RPMI7951 (cell line): ENCODE results near the gene OXNAD1. TPM values are rescaled to one million over a fixed set of nuclear protein-coding genes. Genes with fewer than 3 reads are reported as not detected.

Source experiments
- DNase-seq: peaks from one replicate; pipeline ENCODE4 v3.0.0-alpha.2; 2012; ENCODE audit warnings: low read depth
- total RNA-seq: library from RNA; depleted of rRNA; stranded (reverse); fragments of >200 nt; shearing (Covaris generic); gene quantifications from 2 replicates; pipeline ENCODE4 v1.2.3, GENCODE V29; 2014

Gene OXNAD1
- total RNA-seq, 1 experiment from 2014 or later: 13.1 TPM

DNA sequence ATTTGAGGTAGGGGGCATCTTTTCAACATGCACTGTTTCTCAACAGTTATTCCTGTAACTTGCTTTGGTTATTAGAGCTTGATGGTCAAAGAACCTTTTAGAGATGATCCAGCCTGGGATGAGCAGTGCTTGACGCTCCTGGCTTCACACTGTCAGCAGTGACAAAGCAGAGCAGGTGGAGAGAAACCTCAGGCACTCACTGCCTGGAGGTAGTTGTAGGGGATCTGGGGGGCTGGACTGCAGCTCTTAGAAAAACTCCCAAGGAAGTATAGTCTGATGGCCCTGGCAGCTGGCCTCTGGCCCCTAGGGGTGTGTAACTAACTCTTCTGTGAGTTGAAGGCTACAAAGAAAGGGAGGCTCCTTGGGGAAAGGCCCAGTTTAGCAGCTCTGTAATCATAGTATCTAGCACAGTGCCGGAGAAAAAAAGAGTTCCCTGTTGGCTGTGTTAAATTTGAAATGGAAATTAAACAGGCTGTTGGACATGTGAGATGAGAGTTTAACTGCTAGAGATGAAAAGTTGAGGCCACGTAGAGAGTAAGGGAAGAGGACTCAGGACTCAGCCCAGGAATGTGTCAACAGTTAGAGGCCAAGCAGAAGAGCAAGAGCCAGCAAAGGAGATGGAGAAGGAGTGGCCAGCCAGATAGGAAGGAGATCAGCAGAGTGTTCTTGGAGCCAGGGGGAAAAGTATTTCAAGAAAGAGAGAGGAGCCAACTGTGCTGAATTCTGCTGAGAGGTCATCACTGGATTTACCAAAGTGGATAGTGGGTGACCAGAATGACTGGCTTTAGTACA, 14.2 kb downstream of the OXNAD1 start:
- DNase-seq: no peak

DNA sequence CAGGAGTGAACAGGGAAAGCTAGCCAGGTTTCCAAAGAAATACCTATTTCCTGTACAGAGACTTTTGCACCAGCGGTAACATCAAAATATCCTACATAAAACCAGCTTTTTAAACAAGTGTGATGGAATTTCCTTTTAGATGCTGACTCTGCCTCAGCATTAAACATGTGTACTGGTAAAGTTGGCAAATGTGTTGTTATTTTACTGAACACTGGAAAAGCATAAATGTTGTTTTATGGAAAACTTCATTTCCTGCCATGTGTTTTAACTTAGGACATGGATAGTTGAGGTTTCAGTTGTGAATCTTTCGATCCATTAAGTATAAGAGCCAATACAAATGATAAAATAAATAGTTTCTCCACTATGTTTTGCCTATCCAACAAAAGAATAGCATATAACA, 15.7 kb downstream of the OXNAD1 start:
- DNase-seq: no peak

GRCh38 chr3:16284633-16285032, 19.6 kb downstream of the OXNAD1 start:
- DNase-seq: no peak

DNA sequence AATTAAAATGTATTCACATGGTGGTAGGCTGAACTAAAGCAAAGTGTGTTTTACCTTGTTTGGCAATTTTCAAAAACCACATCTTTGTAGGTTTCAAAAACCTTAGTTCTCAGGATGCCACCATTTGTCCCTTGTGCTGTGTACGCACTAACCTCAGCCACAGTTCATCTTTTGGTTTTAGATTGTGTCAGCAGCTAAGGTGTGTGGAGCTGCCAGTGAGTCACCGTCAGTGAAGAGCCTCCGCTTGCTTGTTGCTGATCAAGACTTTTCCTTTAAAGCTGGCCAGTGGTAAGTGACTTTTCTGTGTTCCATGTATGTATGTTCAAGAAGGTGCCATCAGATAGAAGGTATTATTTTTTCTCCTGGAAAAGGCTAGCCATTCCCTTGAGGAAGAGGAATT, 21.1 kb downstream of the OXNAD1 start:
- no peak for DNase-seq

DNA sequence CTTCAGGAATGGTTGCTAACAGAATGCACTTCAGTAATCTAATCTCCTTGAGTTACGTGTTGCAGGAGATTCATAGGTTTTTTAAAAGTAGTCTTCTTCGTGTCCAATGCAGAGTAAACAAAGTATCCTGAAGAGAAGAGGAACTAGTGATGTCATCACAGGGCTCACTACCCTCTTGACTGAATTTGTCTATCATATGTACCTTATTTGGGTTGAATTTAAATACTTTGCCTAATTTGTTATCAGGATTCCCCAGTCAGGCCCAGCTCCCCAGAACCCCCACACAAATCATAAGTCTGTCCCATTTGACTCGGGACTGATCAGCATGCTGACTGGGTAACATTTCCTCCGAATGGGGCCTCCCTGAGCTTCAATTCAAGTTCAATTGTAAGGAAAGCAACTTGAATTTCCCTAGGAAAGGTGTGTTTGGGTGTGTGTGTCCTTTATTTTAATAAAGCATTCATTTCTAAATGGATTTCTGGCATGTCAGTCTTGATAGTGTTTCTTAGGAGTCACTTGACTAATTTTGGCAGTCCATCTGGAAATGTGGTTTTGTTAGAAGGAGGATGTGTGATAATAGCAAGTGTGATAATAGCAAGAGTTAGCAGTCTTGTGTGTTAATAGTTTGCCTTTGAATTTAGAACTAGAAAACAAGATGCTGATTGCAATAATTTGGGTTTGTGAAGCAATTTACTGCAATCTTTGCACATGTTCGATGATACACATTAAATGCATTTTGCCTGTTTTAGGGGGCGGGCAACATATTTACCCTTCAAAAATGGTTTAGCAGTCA, 21.9 kb downstream of the OXNAD1 start:
- no peak for DNase-seq

- DNase-seq: no peak
Measured at GRCh38 chr3:16288664-16289063, 23.7 kb downstream of the OXNAD1 start.

- no peak for DNase-seq
Measured at GRCh38 chr3:16289144-16289889, 24.3 kb downstream of the OXNAD1 start.

- DNase-seq: peak; percentile 56
Measured at GRCh38 chr3:16290007-16290826, 25.2 kb downstream of the OXNAD1 start.

- peak; percentile 49 for DNase-seq
Measured at GRCh38 chr3:16290827-16291196, 25.8 kb downstream of the OXNAD1 start.

DNA sequence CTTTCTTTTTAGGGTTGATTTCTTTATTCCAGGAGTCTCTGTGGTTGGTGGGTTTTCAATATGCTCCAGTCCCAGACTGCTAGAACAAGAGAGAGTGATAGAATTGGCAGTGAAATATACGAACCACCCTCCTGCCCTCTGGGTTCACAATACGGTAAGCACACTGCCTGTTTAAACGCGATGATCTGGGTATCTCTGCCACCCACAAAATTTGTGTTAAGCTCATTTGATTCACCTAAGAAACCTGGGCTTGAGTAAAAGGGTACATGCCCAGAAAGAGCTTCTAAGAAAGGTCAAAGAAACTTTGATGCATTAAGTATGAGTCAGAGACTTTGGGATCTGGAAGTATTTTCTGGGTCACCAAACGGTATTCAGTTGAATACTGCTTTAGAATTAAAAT, 29.8 kb downstream of the OXNAD1 start:
- DNase-seq: no peak

GRCh38 chr3:16295298-16295890, 30.4 kb downstream of the OXNAD1 start:
- no peak for DNase-seq

- DNase-seq: peak; percentile 23
Measured at GRCh38 chr3:16297997-16298885, 33.2 kb downstream of the OXNAD1 start.

- peak; percentile 34 for DNase-seq
Measured at GRCh38 chr3:16298891-16299290, 33.9 kb downstream of the OXNAD1 start.

DNA sequence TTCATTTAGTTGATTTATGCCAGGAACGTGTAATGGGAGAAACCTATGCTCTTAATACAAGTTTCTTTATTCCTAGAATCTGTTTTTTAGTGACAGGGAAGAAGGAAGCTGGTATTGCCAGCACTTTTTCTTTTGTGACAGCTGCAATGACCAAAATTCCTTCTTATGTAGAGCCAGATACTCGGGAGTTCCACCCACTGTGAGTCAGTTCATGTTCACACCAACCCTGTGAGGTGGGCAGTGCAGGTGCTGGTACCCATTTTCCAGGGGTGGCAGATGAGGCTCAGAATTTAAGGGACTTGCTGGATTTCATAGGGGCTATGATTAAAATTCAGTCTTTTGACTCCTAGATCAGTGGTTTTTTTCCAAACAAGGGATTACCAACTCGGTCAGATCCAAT, 34.7 kb downstream of the OXNAD1 start:
- no peak for DNase-seq

DNA sequence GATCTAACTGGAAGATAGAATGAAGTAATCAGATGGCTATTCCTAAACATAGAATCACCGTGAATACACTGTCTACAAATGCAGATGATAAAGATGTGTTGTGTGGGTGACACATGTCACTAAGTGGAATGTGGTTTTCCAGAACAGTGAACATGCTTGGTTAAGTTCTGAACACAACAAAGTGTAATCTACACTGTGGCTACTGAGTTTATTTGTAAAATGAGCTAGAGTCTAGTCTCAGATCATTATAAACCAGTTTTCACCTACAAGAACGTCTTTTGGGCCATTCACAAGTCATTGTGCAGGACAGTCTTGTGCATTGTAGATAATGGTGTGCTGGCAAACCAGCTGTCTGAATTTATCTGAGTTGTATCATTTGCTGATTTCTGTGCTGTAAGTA, 35.3 kb downstream of the OXNAD1 start:
- DNase-seq: peak; percentile 27

DNA sequence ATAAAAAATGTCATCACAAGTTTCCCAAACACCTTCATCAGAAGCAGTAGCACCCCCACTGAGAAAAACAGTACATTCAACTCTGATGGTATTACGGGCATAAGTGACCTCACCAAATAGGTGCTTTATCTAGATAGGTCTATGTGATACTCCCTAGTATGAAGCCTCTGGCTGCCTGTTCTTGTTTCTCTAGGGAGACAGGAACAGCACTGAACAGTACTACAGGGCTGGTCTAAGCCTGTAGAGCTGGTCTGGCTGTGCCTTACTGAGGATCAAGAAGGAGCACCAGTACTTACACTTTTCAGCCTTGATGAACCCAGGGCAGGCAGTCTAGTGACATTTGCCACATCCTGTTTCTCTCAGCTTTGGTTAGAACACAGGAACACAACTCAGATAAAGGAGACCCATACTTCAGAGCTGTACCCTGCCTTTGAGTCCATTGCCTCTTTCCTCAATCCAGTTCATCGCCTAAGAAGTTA, 35.9 kb downstream of the OXNAD1 start:
- no peak for DNase-seq

- DNase-seq: no peak
Measured at GRCh38 chr3:16301507-16301906, 36.5 kb downstream of the OXNAD1 start.

- no peak for DNase-seq
Measured at GRCh38 chr3:16302082-16302631, 37.1 kb downstream of the OXNAD1 start.

- DNase-seq: no peak
Measured at GRCh38 chr3:16303037-16303575, 38.1 kb downstream of the OXNAD1 start.
